Endothelial cell of umbilical vein (primary cell): Measurements from ENCODE around the gene ADM2. TPM values are rescaled to one million over a fixed set of nuclear protein-coding genes. Genes with fewer than 3 reads are reported as not detected.
"Not testable (repeated sequence)": the region's sequence is repeated elsewhere in the genome, so short reads cannot be mapped to it uniquely, and the experiment has no call there.

Source experiments
- BruUV-seq: library from RNA; stranded (reverse); fragments of 400-500 nt; replicated peaks from 2 replicates; lab custom pipeline; 2021; lab: Mats Ljungman, UMichigan
- CTCF ChIA-PET: fragments of 300-600, 350-600 bp; sonication (Branson Sonifier 250); formaldehyde crosslinking; loops from one replicate; lab custom pipeline; 2021; ENCODE audit warnings: antibody characterized with exemption, inconsistent platforms; lab: Charles Lee
- POLR2A ChIA-PET: fragments of 300-600, 350-600 bp; sonication (Branson Sonifier 250); formaldehyde crosslinking; loops from one replicate; lab custom pipeline; 2021; ENCODE audit warnings: antibody characterized with exemption, inconsistent platforms; lab: Charles Lee
- DNase-seq: peaks from one replicate; pipeline ENCODE4 v3.0.0-alpha.2; 2011; ENCODE audit warnings: low read depth, low spot score
- FAIRE-seq: peaks from 2 replicates; lab custom pipeline; 2011; peaks lifted over from hg19 to GRCh38; lab: Jason Lieb, UNC
- H2AFZ ChIP-seq: 2 replicates; pipeline ENCODE4 v1.6.0; 2012; ENCODE audit warnings: low read depth, low read length, control low read depth, inconsistent platforms
- H3K27ac ChIP-seq: 2 replicates; pipeline ENCODE4 v1.5.1; 2011; ENCODE audit warnings: low read depth, mild to moderate bottlenecking, control low read depth, low read length, moderate library complexity; ENCODE audit not compliant: insufficient read depth
- H3K27me3 ChIP-seq, 2 experiments: 2 replicates each; pipeline versions ENCODE4 v1.6.0 to v1.6.1; 2011; ENCODE audit warnings: low read length in 2 of 2, mixed read lengths in 1 of 2; ENCODE audit not compliant: control insufficient read depth in 2 of 2, insufficient read depth in 2 of 2
- H3K36me3 ChIP-seq, 2 experiments: 2 replicates in 1 of 2; 3 replicates in 1 of 2; pipeline ENCODE4 v1.5.1; 2011; ENCODE audit warnings: low read length in 2 of 2, mild to moderate bottlenecking in 1 of 2, moderate library complexity in 1 of 2; ENCODE audit not compliant: control insufficient read depth in 2 of 2, insufficient read depth in 2 of 2; ENCODE audit errors: extremely low read depth in 1 of 2
- H3K4me1 ChIP-seq: 3 replicates; pipeline ENCODE4 v1.5.1; 2011; ENCODE audit warnings: mild to moderate bottlenecking, low read length; ENCODE audit not compliant: control insufficient read depth, insufficient read depth; ENCODE audit errors: extremely low read depth
- H3K4me2 ChIP-seq: 2 replicates; pipeline ENCODE4 v1.6.1; 2011; ENCODE audit warnings: low read length, control low read depth, mixed read lengths; ENCODE audit not compliant: insufficient read depth
- H3K4me3 ChIP-seq, 3 experiments: fragments of 200-600 bp in 1 of 3; sonication (generic), shearing (Covaris generic) in 1 of 3; replicated peaks in 1 of 3; 2 replicates each; pipeline ENCODE4 v1.5.1; 2011 to 2016; ENCODE audit warnings: control low read depth in 3 of 3, low read length in 3 of 3, mild to moderate bottlenecking in 2 of 3, inconsistent platforms in 1 of 3, low read depth in 1 of 3, moderate library complexity in 1 of 3; ENCODE audit not compliant: insufficient read depth in 1 of 3
- H3K79me2 ChIP-seq: 2 replicates; pipeline ENCODE4 v1.6.0; 2012; ENCODE audit warnings: low read length, inconsistent platforms; ENCODE audit not compliant: control insufficient read depth, insufficient read depth
- H3K9ac ChIP-seq: replicated peaks from 2 replicates; pipeline ENCODE3; 2011; ENCODE audit warnings: low read length, control low read depth; ENCODE audit not compliant: insufficient read depth; ENCODE audit errors: extremely low read depth
- H3K9me1 ChIP-seq: replicated peaks from 3 replicates; pipeline ENCODE4 v1.6.0; 2011; ENCODE audit warnings: mild to moderate bottlenecking, low read length; ENCODE audit not compliant: control insufficient read depth, insufficient read depth; ENCODE audit errors: extremely low read depth
- H3K9me3 ChIP-seq: replicated peaks from 2 replicates; pipeline ENCODE4 v1.5.1; 2012; ENCODE audit warnings: low read length, inconsistent platforms; ENCODE audit not compliant: control insufficient read depth, insufficient read depth
- H4K20me1 ChIP-seq: replicated peaks from 2 replicates; pipeline ENCODE3; 2011; ENCODE audit warnings: mild to moderate bottlenecking, low read length; ENCODE audit not compliant: control insufficient read depth, insufficient read depth; ENCODE audit errors: extremely low read depth
- EZH2 ChIP-seq: IDR thresholded peaks from 2 replicates; pipeline ENCODE4 v1.6.1; 2012; ENCODE audit warnings: borderline replicate concordance, low read depth, mild to moderate bottlenecking, moderate library complexity, low read length, inconsistent platforms; ENCODE audit not compliant: severe bottlenecking
- FOS ChIP-seq: IDR thresholded peaks from 2 replicates; pipeline ENCODE4 v1.6.1; 2011; ENCODE audit warnings: mild to moderate bottlenecking, low read length, moderate library complexity, borderline replicate concordance; ENCODE audit not compliant: insufficient read depth
- GATA2 ChIP-seq: IDR thresholded peaks from 2 replicates; pipeline ENCODE4 v1.7.0; 2011; ENCODE audit warnings: low read depth, mild to moderate bottlenecking, moderate library complexity, mixed read lengths, low read length; ENCODE audit not compliant: insufficient read length, insufficient read depth
- JUN ChIP-seq: IDR thresholded peaks from 2 replicates; pipeline ENCODE4 v1.6.1; 2011; ENCODE audit warnings: borderline replicate concordance, low read depth; ENCODE audit not compliant: insufficient read length, insufficient read depth
- MYC ChIP-seq: IDR thresholded peaks from one replicate; pipeline ENCODE4 v1.6.1; 2011; ENCODE audit warnings: mild to moderate bottlenecking, low read depth, low read length
- POLR2A ChIP-seq: IDR thresholded peaks from 2 replicates; pipeline ENCODE4 v1.6.1; 2012; ENCODE audit warnings: low read depth, mild to moderate bottlenecking, control low read depth, low read length
- POLR2AphosphoS5 ChIP-seq: IDR thresholded peaks from 2 replicates; pipeline ENCODE4 v1.6.1; 2012; ENCODE audit warnings: low read depth, mild to moderate bottlenecking, control low read depth, low read length, moderate library complexity; ENCODE audit not compliant: insufficient read depth
- dilution Hi-C: fragments of 300-500 bp; cut with MboI; formaldehyde crosslinking; loops from one replicate; pipeline ENCODE4 v1.15.0; 2019; ENCODE audit warnings: low sequenced_read_pairs; ENCODE audit not compliant: extremely low pct_ligation_motif_present
- intact Hi-C: fragments of 100-400 bp; cut with micrococcal nuclease; formaldehyde crosslinking; loops from one replicate; pipeline ENCODE4 v1.10.0; 2022
- polyA plus RNA-seq, 4 experiments: library from polyadenylated mRNA; depleted of rRNA in 3 of 4; stranded (reverse) in 3 of 4; unstranded in 1 of 4; fragments of >200 nt; gene quantifications; 2 replicates each; pipeline versions ENCODE4 v1.2.1 to v1.2.3, GENCODE V29; 2011 to 2012; ENCODE audit warnings: missing spikeins in 1 of 4
- total RNA-seq: library from RNA; stranded (reverse); gene quantifications from 2 replicates; pipeline ENCODE4 v1.2.3, GENCODE V29; 2021
- TF ChIP-seq, protein P1 (sequence below), 2 donors: IDR thresholded peaks; 1 replicate in 1 of 2; 2 replicates in 1 of 2; pipeline ENCODE4 v1.5.1; 2011; ENCODE audit warnings: low read length in 2 of 2, mild to moderate bottlenecking in 2 of 2, moderate library complexity in 2 of 2, control low read depth in 1 of 2, inconsistent platforms in 1 of 2, low read depth in 1 of 2; ENCODE audit not compliant: insufficient read depth in 1 of 2; ENCODE audit errors: extremely low read depth in 1 of 2

ADM2 gene
- total and polyA plus RNA-seq, 2 donors (not counting 3 experiments of a cell fraction or from before 2014, with no cell fraction given), result 0.28 to 1.5 TPM

DNA sequence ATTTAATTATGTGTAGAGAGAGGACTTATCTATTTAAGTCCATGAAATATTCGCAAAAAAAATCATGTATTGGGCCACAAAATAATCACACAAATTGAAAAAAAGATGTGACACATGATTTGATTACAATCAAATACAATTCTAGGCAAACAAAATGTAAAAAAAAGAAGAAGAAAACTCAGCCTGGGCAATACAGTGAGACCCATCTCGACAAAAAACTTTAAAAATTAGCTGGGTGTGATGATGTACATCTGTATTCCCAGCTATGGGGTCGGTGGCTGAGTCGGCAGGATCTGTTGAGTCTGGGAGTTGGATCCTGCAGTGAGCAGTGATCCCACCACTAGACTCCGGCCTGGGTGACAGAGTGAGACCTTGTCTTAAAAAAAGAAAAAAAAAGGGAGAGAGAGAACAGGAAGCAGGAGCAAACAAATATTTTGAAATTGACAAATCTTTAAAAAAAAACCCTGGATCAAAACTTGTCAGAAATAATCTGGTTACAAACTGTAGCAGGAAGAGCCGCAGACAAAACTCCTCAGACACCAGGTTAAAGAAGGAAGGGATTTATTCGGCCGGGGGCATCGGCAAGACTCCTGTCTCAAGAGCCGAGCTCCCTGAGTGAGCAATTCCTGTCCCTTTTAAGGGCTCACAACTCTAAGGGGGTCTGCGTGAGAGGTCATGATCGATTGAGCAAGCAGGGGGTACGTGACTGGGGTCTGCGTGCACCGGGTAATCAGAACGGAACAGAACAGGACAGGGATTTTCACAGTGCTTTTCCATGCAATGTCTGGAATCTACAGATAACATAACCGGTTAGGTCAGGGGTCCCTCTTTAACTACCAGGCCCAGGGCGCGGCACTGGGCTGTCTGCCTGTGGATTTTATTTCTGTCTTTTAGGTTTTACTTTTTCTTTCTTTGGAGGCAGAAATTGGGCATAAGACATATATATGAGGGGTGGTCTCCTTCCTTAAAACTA lies 51.8 kb downstream of the ADM2 start:
- Histone ChIP-seq H3K79me2 (no peaks in the 10 kb centered on the region), H3K27me3 (peaks cover 3 to 13% of the 10 kb centered on the region in 2 experiments), H3K27ac (no peak overlapping the region), H3K4me2 (no peak overlapping the region), H3K4me3 (no peak overlapping the region), H4K20me1 (no peaks in the 10 kb centered on the region), H3K9ac (no peak overlapping the region), H2AFZ (no peak overlapping the region), H3K36me3 (no peaks in the 10 kb centered on the region), H3K9me3 (no peaks in the 10 kb centered on the region), H3K9me1 (no peaks in the 10 kb centered on the region), H3K4me1 (peaks cover 18% of the 10 kb centered on the region)
- POLR2A ChIA-PET, result no interaction called here
- FAIRE-seq (no peak), DNase-seq (no peak)
- CTCF ChIA-PET, result interaction anchor here (1.7 kb wide), 1 partner anchor 87 kb away, joined by 10 read pairs; no protein-coding TSS in a partner anchor
- no peak for TF ChIP-seq FOS
- TF ChIP-seq MYC, result no peak
- TF ChIP-seq POLR2A, result no peak
- TF ChIP-seq, protein P1, sequence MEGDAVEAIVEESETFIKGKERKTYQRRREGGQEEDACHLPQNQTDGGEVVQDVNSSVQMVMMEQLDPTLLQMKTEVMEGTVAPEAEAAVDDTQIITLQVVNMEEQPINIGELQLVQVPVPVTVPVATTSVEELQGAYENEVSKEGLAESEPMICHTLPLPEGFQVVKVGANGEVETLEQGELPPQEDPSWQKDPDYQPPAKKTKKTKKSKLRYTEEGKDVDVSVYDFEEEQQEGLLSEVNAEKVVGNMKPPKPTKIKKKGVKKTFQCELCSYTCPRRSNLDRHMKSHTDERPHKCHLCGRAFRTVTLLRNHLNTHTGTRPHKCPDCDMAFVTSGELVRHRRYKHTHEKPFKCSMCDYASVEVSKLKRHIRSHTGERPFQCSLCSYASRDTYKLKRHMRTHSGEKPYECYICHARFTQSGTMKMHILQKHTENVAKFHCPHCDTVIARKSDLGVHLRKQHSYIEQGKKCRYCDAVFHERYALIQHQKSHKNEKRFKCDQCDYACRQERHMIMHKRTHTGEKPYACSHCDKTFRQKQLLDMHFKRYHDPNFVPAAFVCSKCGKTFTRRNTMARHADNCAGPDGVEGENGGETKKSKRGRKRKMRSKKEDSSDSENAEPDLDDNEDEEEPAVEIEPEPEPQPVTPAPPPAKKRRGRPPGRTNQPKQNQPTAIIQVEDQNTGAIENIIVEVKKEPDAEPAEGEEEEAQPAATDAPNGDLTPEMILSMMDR (IDR thresholded peaks at IDR 0.05; ENCODE audit: extremely low read depth in 1 of 2, insufficient read depth in 1 of 2, low read depth in 1 of 2, low read length in 2 of 2), result no peak
- no peak for TF ChIP-seq POLR2AphosphoS5
- TF ChIP-seq EZH2, result no peak
- TF ChIP-seq JUN, result no peak
- no peak for TF ChIP-seq GATA2
- BruUV-seq, result no TSS peak
- intact Hi-C loops (no loop called here), dilution Hi-C loops (no loop called here)

DNA sequence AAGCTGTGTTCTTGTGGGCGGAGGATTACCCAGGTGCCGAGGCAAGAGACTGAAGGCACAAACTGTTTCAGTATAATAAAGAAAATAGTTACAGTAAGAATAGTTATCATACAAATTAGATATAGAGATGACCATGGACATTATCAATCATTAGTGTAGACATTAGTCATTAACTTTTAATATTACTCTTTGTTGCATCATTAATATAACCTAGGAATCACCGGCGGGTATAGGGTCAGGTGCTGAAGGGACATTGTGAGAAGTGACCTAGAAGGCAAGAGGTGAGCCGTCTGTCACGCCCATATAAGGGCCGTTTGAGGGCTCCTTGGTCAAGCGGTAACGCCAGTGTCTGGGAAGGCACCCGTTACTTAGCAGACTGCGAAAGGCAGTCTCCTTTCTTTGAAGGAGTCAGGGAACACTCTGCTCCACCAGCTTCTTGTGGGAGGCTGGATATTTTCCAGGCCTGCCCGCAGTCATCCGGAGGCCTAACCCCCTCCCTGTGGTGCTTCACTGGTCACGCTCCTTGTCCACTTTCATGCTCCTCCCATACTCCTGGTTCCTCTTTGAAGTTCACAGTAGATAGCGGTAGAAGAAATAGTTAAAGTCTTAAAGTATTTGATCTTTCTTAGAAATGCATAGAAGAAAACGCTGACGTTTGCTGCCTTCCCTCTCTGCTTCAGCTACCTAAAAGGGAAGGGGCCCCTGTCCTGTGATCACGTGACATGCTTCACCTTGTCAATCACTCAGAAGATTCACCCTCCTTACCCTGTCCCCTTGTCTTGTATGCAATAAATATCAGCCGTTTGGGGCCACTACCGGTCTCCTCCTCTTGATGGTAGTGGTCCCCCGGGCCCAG lies 52.7 kb downstream of the ADM2 start:
- BruUV-seq, H2AFZ ChIP-seq, H3K9me1 ChIP-seq, H3K27ac ChIP-seq, dilution Hi-C loops, FAIRE-seq, H3K4me3 ChIP-seq, H3K4me2 ChIP-seq, H3K79me2 ChIP-seq, H3K36me3 ChIP-seq, POLR2A ChIA-PET, intact Hi-C loops, DNase-seq, H3K9me3 ChIP-seq, H3K9ac ChIP-seq, H4K20me1 ChIP-seq: not testable (repeated sequence)
- Histone ChIP-seq H3K27me3 (peaks cover 3 to 13% of the 10 kb centered on the region in 2 experiments), H3K4me1 (peaks cover 18% of the 10 kb centered on the region)
- CTCF ChIA-PET, result interaction anchor here (1.9 kb wide), 1 partner anchor 9 kb away, joined by 9 read pairs; the partner anchor contains the start of gene SCO2
